CD14-positive monocyte (primary cell): ENCODE data around the gene RPL29. TPM values are rescaled to one million over a fixed set of nuclear protein-coding genes. Genes with fewer than 3 reads are reported as not detected.
A peak's percentile ranks its signal among the peaks of the same experiment; 100 is the strongest.

Source experiments
- DNase-seq, 3 donors: peaks; one replicate each; pipeline ENCODE4 v3.0.0-alpha.2; 2011 to 2022
- H2AFZ ChIP-seq: 2 replicates; pipeline ENCODE4 v1.6.0; 2012; ENCODE audit warnings: mild to moderate bottlenecking, low read depth, low read length, inconsistent platforms; ENCODE audit not compliant: insufficient read depth, poor library complexity, severe bottlenecking
- H3K27ac ChIP-seq, 2 donors: 1 replicate in 1 of 2; 2 replicates in 1 of 2; pipeline ENCODE4 v1.5.1; 2012 to 2013; ENCODE audit warnings: low read length in 2 of 2, control low read depth in 1 of 2, inconsistent platforms in 1 of 2, low read depth in 1 of 2, mild to moderate bottlenecking in 1 of 2
- H3K27me3 ChIP-seq, 2 donors: one replicate each; pipeline versions ENCODE4 v1.6.0 to v1.6.1; 2011 to 2013; ENCODE audit warnings: low read length in 2 of 2; ENCODE audit not compliant: control insufficient read depth in 2 of 2, insufficient read depth in 2 of 2
- H3K36me3 ChIP-seq, 2 donors: replicated peaks in 1 of 2; 1 replicate in 1 of 2; 2 replicates in 1 of 2; pipeline versions ENCODE4 v1.5.1 to v1.6.1; 2012 to 2013; ENCODE audit warnings: low read length in 2 of 2, control low read depth in 1 of 2, inconsistent platforms in 1 of 2, mild to moderate bottlenecking in 1 of 2; ENCODE audit not compliant: insufficient read depth in 2 of 2, control insufficient read depth in 1 of 2
- H3K4me1 ChIP-seq, 2 donors: 1 replicate in 1 of 2; 2 replicates in 1 of 2; pipeline versions ENCODE4 v1.5.1 to v1.6.1; 2012 to 2013; ENCODE audit warnings: low read length in 2 of 2, control low read depth in 1 of 2, inconsistent platforms in 1 of 2, mild to moderate bottlenecking in 1 of 2, moderate library complexity in 1 of 2; ENCODE audit not compliant: insufficient read depth in 2 of 2, control insufficient read depth in 1 of 2
- H3K4me2 ChIP-seq: replicated peaks from 2 replicates; pipeline ENCODE3; 2012; ENCODE audit warnings: low read length, moderate library complexity, mild to moderate bottlenecking; ENCODE audit not compliant: poor library complexity, severe bottlenecking; ENCODE audit errors: extremely low read depth
- H3K4me3 ChIP-seq, 3 experiments: fragments of 200-600 bp in 1 of 3; sonication (generic) in 1 of 3; replicated peaks in 1 of 3; 1 replicate in 2 of 3; 2 replicates in 1 of 3; pipeline ENCODE4 v1.5.1; 2011 to 2013; ENCODE audit warnings: low read length in 3 of 3, mild to moderate bottlenecking in 3 of 3, control low read depth in 2 of 3, low read depth in 2 of 3, inconsistent platforms in 1 of 3, moderate library complexity in 1 of 3
- H3K79me2 ChIP-seq: 2 replicates; pipeline ENCODE4 v1.6.0; 2012; ENCODE audit warnings: mild to moderate bottlenecking, control low read depth, inconsistent platforms, low read length, moderate library complexity; ENCODE audit not compliant: insufficient read depth
- H3K9ac ChIP-seq: 2 replicates; pipeline ENCODE4 v1.6.0; 2017; ENCODE audit warnings: low read length, mild to moderate bottlenecking; ENCODE audit not compliant: insufficient read depth, poor library complexity, severe bottlenecking
- H3K9me3 ChIP-seq, 2 donors: replicated peaks in 1 of 2; 1 replicate in 1 of 2; 2 replicates in 1 of 2; pipeline versions ENCODE4 v1.5.1 to v1.6.1; 2012 to 2013; ENCODE audit warnings: low read length in 2 of 2, control low read depth in 1 of 2; ENCODE audit not compliant: control insufficient read depth in 1 of 2, insufficient read depth in 1 of 2
- H4K20me1 ChIP-seq: 2 replicates; pipeline ENCODE4 v1.6.0; 2012; ENCODE audit warnings: mild to moderate bottlenecking, low read length, control low read depth, moderate library complexity; ENCODE audit not compliant: insufficient read depth
- H3K27ac Mint-ChIP-seq, 7 donors: one replicate each; pipeline ENCODE4 v1.8.0; 2020; ENCODE audit warnings: mild to moderate bottlenecking in 7 of 7, mixed read lengths in 7 of 7, moderate library complexity in 6 of 7, inconsistent platforms in 2 of 7
- H3K27me3 Mint-ChIP-seq, 3 donors: one replicate each; pipeline ENCODE4 v1.8.0; 2021 to 2022; ENCODE audit warnings: low read depth in 3 of 3, mild to moderate bottlenecking in 3 of 3, mixed read lengths in 3 of 3, moderate library complexity in 3 of 3, inconsistent platforms in 1 of 3
- H3K36me3 Mint-ChIP-seq, 2 donors: one replicate each; pipeline ENCODE4 v1.8.0; 2020; ENCODE audit warnings: mixed read lengths in 2 of 2, inconsistent platforms in 1 of 2, mild to moderate bottlenecking in 1 of 2
- H3K4me1 Mint-ChIP-seq: one replicate; pipeline ENCODE4 v1.8.0; 2020; ENCODE audit warnings: mild to moderate bottlenecking, mixed read lengths
- H3K4me3 Mint-ChIP-seq, 2 donors: one replicate each; pipeline ENCODE4 v1.8.0; 2020; ENCODE audit warnings: mild to moderate bottlenecking in 2 of 2, mixed read lengths in 2 of 2, moderate library complexity in 1 of 2
- H3K9me3 Mint-ChIP-seq, 7 donors: one replicate each; pipeline ENCODE4 v1.8.0; 2020 to 2022; ENCODE audit warnings: mixed read lengths in 7 of 7, mild to moderate bottlenecking in 6 of 7, moderate library complexity in 6 of 7, inconsistent platforms in 2 of 7
- WGBS: methylation state at CpG from one replicate; pipeline ENCODE4 v1.1.5; 2013; ENCODE audit warnings: missing lambda C conversion rate; ENCODE audit not compliant: insufficient coverage; 5-methylcytosine and 5-hydroxymethylcytosine counted together
- intact Hi-C, 2 donors: fragments of 100-400 bp; cut with micrococcal nuclease; formaldehyde crosslinking; loops; one replicate each; pipeline versions ENCODE4 v1.15.0 to v1.15.1; 2023
- polyA plus RNA-seq, 3 donors: library from polyadenylated mRNA; depleted of rRNA in 1 of 3; unstranded in 2 of 3; stranded (reverse) in 1 of 3; fragments of 300-500 nt in 2 of 3; fragments of >200 nt in 1 of 3; fragmentation: Illumina TruSeq in 2 of 3; gene quantifications; 1 replicate in 2 of 3; 2 replicates in 1 of 3; pipeline ENCODE4 v1.2.3, GENCODE V29; 2012 to 2021
- TF ChIP-seq, protein P1 (sequence below): fragments of 200-600 bp; IDR thresholded peaks from one replicate; pipeline ENCODE4 v1.8.0; 2022; ENCODE audit warnings: antibody characterized with exemption, mild to moderate bottlenecking

The RPL29 gene
- polyA plus RNA-seq, 3 donors = 753 to 2,360 (median 856) TPM

DNA sequence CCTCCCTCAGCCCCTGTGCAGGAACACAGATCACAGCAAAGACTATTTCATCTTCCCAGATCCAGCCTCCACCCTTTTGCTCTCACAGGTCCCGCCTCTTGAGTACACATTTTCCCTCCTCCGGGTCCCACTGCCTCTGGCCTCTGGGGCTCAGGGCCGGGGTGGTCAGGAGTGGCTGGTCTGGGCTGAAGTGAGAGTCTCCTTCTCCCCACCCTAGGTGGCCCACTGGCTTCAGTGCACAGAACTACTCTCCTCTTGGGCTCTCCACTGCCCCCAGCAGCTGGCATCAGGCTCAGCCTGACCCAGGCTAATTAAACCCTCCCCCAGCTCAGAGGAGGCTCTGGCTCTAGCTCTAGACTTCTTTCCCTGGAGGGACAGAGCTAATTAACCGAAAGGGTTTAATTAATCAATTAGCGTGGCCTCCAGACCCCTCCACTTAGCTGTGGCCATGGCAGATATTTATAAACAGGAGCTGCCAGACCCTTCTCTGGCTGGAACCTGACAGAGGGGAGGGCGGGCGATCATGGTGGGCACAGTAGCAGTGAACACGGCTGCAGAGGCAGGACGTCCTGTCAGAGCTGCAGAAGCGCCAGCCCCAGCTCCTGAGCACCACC lies 45.5 kb upstream of the RPL29 start:
- 87% methylated on average over 7 of the region's 10 CpGs for WGBS

GRCh38 chr3:52040600-52040999 lies 44.9 kb upstream of the RPL29 start:
- intact Hi-C loops = no loop called here
- WGBS = 89% methylated on average over 5 of the region's 8 CpGs
- no peak for DNase-seq
- Histone ChIP-seq H3K4me3 (no peak overlapping the region), H2AFZ (no peak overlapping the region), H3K9me3 (no peaks in the 10 kb centered on the region), H4K20me1 (no peaks in the 10 kb centered on the region), H3K79me2 (no peaks in the 10 kb centered on the region), H3K27ac (no peak overlapping the region), H3K4me1 (no peaks in the 10 kb centered on the region), H3K9ac (no peak overlapping the region), H3K27me3 (no peaks in the 10 kb centered on the region), H3K4me2 (no peak overlapping the region), H3K36me3 (no peaks in the 10 kb centered on the region)
- H3K4me3 Mint-ChIP-seq = no peak overlapping the region
- no peaks in the 10 kb centered on the region for H3K36me3 Mint-ChIP-seq
- no peaks in the 10 kb centered on the region for H3K9me3 Mint-ChIP-seq
- H3K27ac Mint-ChIP-seq = peak overlapping the region in 2 of 7 donors; percentile 36 to 56
- peaks cover 2 to 11% (median 4%) of the 10 kb centered on the region in 3 donors for H3K27me3 Mint-ChIP-seq
- TF ChIP-seq, protein P1, sequence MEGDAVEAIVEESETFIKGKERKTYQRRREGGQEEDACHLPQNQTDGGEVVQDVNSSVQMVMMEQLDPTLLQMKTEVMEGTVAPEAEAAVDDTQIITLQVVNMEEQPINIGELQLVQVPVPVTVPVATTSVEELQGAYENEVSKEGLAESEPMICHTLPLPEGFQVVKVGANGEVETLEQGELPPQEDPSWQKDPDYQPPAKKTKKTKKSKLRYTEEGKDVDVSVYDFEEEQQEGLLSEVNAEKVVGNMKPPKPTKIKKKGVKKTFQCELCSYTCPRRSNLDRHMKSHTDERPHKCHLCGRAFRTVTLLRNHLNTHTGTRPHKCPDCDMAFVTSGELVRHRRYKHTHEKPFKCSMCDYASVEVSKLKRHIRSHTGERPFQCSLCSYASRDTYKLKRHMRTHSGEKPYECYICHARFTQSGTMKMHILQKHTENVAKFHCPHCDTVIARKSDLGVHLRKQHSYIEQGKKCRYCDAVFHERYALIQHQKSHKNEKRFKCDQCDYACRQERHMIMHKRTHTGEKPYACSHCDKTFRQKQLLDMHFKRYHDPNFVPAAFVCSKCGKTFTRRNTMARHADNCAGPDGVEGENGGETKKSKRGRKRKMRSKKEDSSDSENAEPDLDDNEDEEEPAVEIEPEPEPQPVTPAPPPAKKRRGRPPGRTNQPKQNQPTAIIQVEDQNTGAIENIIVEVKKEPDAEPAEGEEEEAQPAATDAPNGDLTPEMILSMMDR = no peak
- peaks cover 3% of the 10 kb centered on the region for H3K4me1 Mint-ChIP-seq

More for the DNA sequence above, 45.5 kb upstream of the RPL29 start:
- no peak overlapping the region for H3K27ac ChIP-seq
- DNase-seq = no peak
- no peak overlapping the region for H3K4me2 ChIP-seq
- no peaks in the 10 kb centered on the region for H3K79me2 ChIP-seq
- H3K36me3 ChIP-seq = no peaks in the 10 kb centered on the region
- no peaks in the 10 kb centered on the region for H4K20me1 ChIP-seq
- TF ChIP-seq, protein P1 = no peak
- H3K4me1 ChIP-seq = no peaks in the 10 kb centered on the region
- peak overlapping the region in 1 of 7 donors; percentile 36 for H3K27ac Mint-ChIP-seq
- H3K4me3 ChIP-seq = no peak overlapping the region
- no peaks in the 10 kb centered on the region for H3K9me3 ChIP-seq
- no peak overlapping the region for H2AFZ ChIP-seq
- H3K27me3 Mint-ChIP-seq = peaks cover 2 to 11% (median 4%) of the 10 kb centered on the region in 3 donors
- no peak overlapping the region for H3K4me3 Mint-ChIP-seq
- H3K36me3 Mint-ChIP-seq = no peaks in the 10 kb centered on the region
- intact Hi-C loops = no loop called here
- H3K4me1 Mint-ChIP-seq = peaks cover 3% of the 10 kb centered on the region
- H3K27me3 ChIP-seq = no peaks in the 10 kb centered on the region
- no peaks in the 10 kb centered on the region for H3K9me3 Mint-ChIP-seq
- H3K9ac ChIP-seq = no peak overlapping the region
